ENCODE data around the gene CRADD. TPM values are rescaled to one million over a fixed set of nuclear protein-coding genes. Genes with fewer than 3 reads are reported as not detected.

Gene CRADD
- total RNA-seq, 2 experiments from 2014 or later, result 7.0 to 11.3 TPM

GRCh38 chr12:93895089-93895445 is 217.9 kb downstream of the CRADD start:
- H3K4me1 Mint-ChIP-seq (ENCODE audit: low read depth), result peaks cover 2% of the 10 kb centered on the region
- ATAC-seq (no peak), DNase-seq (no peak)
- H3K4me3 Mint-ChIP-seq, result no peak overlapping the region
- no peaks in the 10 kb centered on the region for H3K36me3 Mint-ChIP-seq (ENCODE audit: low read depth)
- no peaks in the 10 kb centered on the region for H3K9me3 Mint-ChIP-seq
- H3K27me3 Mint-ChIP-seq, result no peaks in the 10 kb centered on the region
- CTCF ChIA-PET, result no interaction called here
- intact Hi-C loops (cut with micrococcal nuclease), result no loop called here
- TF ChIP-seq CTCF (IDR thresholded peaks at IDR 0.05), result no peak
- no peak overlapping the region for H3K27ac Mint-ChIP-seq
- POLR2A ChIA-PET, result no interaction called here

- POLR2A ChIA-PET, result interaction anchor here (0.6 kb wide), 1 partner anchor 457 kb away, joined by 3 read pairs; no protein-coding TSS in a partner anchor
- CTCF ChIA-PET, result no interaction called here
- Mint-ChIP-seq H3K36me3 (ENCODE audit: low read depth) (no peaks in the 10 kb centered on the region), H3K9me3 (no peaks in the 10 kb centered on the region), H3K4me3 (no peak overlapping the region), H3K27me3 (no peaks in the 10 kb centered on the region), H3K4me1 (ENCODE audit: low read depth) (peaks cover 2% of the 10 kb centered on the region), H3K27ac (no peak overlapping the region)
- TF ChIP-seq CTCF (IDR thresholded peaks at IDR 0.05), result no peak
- DNase-seq (no peak), ATAC-seq (no peak)
- intact Hi-C loops (cut with micrococcal nuclease), result no loop called here
These were observed 219.3 kb downstream of the CRADD start for GRCh38 chr12:93896427-93896826.

- DNase-seq, result no peak
- POLR2A ChIA-PET, result no interaction called here
- H3K9me3 Mint-ChIP-seq, result peaks cover under 1% of the 10 kb centered on the region
- no peaks in the 10 kb centered on the region for H3K36me3 Mint-ChIP-seq (ENCODE audit: low read depth)
- H3K27ac Mint-ChIP-seq, result no peak overlapping the region
- no peaks in the 10 kb centered on the region for H3K27me3 Mint-ChIP-seq
- H3K4me1 Mint-ChIP-seq (ENCODE audit: low read depth), result peaks cover 2% of the 10 kb centered on the region
- H3K4me3 Mint-ChIP-seq, result no peak overlapping the region
- no peak for TF ChIP-seq CTCF (IDR thresholded peaks at IDR 0.05)
- CTCF ChIA-PET, result no interaction called here
- intact Hi-C loops (cut with micrococcal nuclease), result no loop called here
- ATAC-seq, result no peak
These were observed 219.8 kb downstream of the CRADD start for GRCh38 chr12:93896952-93897351.

GRCh38 chr12:93901739-93902138 is 224.6 kb downstream of the CRADD start:
- Mint-ChIP-seq H3K4me3 (no peak overlapping the region), H3K27me3 (no peaks in the 10 kb centered on the region), H3K36me3 (ENCODE audit: low read depth) (no peaks in the 10 kb centered on the region), H3K4me1 (ENCODE audit: low read depth) (peaks cover 2% of the 10 kb centered on the region), H3K27ac (no peak overlapping the region), H3K9me3 (peaks cover 2% of the 10 kb centered on the region)
- ATAC-seq (no peak), DNase-seq (no peak)
- CTCF ChIA-PET, result no interaction called here
- POLR2A ChIA-PET, result no interaction called here
- no peak for TF ChIP-seq CTCF (IDR thresholded peaks at IDR 0.05)
- intact Hi-C loops (cut with micrococcal nuclease), result no loop called here

GRCh38 chr12:93902192-93902591 is 225.0 kb downstream of the CRADD start:
- H3K27me3 Mint-ChIP-seq, result no peaks in the 10 kb centered on the region
- ATAC-seq, result no peak
- intact Hi-C loops (cut with micrococcal nuclease), result no loop called here
- peaks cover 2% of the 10 kb centered on the region for H3K4me1 Mint-ChIP-seq (ENCODE audit: low read depth)
- no peak overlapping the region for H3K27ac Mint-ChIP-seq
- ChIA-PET POLR2A (no interaction called here), CTCF (no interaction called here)
- no peak for TF ChIP-seq CTCF (IDR thresholded peaks at IDR 0.05)
- no peak for DNase-seq
- H3K9me3 Mint-ChIP-seq, result peaks cover 2% of the 10 kb centered on the region
- no peak overlapping the region for H3K4me3 Mint-ChIP-seq
- H3K36me3 Mint-ChIP-seq (ENCODE audit: low read depth), result no peaks in the 10 kb centered on the region
